Liver (tissue), 9 donors: ENCODE measurements around the gene PLEKHF1. TPM values are rescaled to one million over a fixed set of nuclear protein-coding genes. Genes with fewer than 3 reads are reported as not detected.
A peak's percentile ranks its signal among the peaks of the same experiment; 100 is the strongest.

Experiments
- DNase-seq: peaks from one replicate; pipeline ENCODE4 v3.0.0-alpha.2; 2017; ENCODE audit warnings: low spot score
- H3K27ac ChIP-seq, 2 donors: one replicate each; pipeline ENCODE4 v1.7.0; 2013; ENCODE audit warnings: inconsistent platforms in 2 of 2, low read length in 2 of 2, control low read depth in 1 of 2, low read depth in 1 of 2, mild to moderate bottlenecking in 1 of 2
- H3K27me3 ChIP-seq, 4 donors: one replicate each; pipeline versions ENCODE4 v1.6.1 to v1.7.0; 2013; ENCODE audit warnings: low read length in 3 of 4, inconsistent platforms in 1 of 4, mild to moderate bottlenecking in 1 of 4, moderate library complexity in 1 of 4; ENCODE audit not compliant: control insufficient read depth in 4 of 4, insufficient read depth in 4 of 4
- H3K36me3 ChIP-seq, 4 donors: one replicate each; pipeline versions ENCODE4 v1.6.1 to v1.7.0; 2013; ENCODE audit warnings: low read length in 3 of 4, mild to moderate bottlenecking in 3 of 4, low read depth in 1 of 4, moderate library complexity in 1 of 4; ENCODE audit not compliant: control insufficient read depth in 4 of 4, insufficient read depth in 3 of 4
- H3K4me1 ChIP-seq, 4 donors: one replicate each; pipeline versions ENCODE4 v1.6.1 to v1.7.0; 2013; ENCODE audit warnings: low read length in 3 of 4, mild to moderate bottlenecking in 3 of 4, moderate library complexity in 1 of 4; ENCODE audit not compliant: control insufficient read depth in 4 of 4, insufficient read depth in 4 of 4
- H3K4me3 ChIP-seq, 3 donors: one replicate each; pipeline versions ENCODE4 v1.6.1 to v1.7.0; 2013; ENCODE audit warnings: low read length in 3 of 3, control low read depth in 1 of 3, low read depth in 1 of 3, mild to moderate bottlenecking in 1 of 3
- H3K9ac ChIP-seq, 2 donors: one replicate each; pipeline ENCODE4 v1.7.0; 2013; ENCODE audit warnings: low read length in 2 of 2, mild to moderate bottlenecking in 2 of 2, moderate library complexity in 2 of 2, control low read depth in 1 of 2, low read depth in 1 of 2
- H3K9me3 ChIP-seq, 4 donors: one replicate each; pipeline versions ENCODE4 v1.6.1 to v1.7.0; 2013; ENCODE audit warnings: low read length in 3 of 4; ENCODE audit not compliant: control insufficient read depth in 4 of 4
- ATF3 ChIP-seq: IDR thresholded peaks from 2 replicates; pipeline ENCODE4 v1.6.1; 2016; ENCODE audit warnings: antibody characterized with exemption
- CTCF ChIP-seq: fragments of 150-350 bp; IDR thresholded peaks from 2 replicates; pipeline ENCODE4 v1.5.1; 2017; ENCODE audit warnings: improper control_type of control experiment, low read depth, low read length; ENCODE audit not compliant: missing input control
- EGR1 ChIP-seq, 2 donors: IDR thresholded peaks; 2 replicates each; pipeline ENCODE4 v1.6.1; 2016 to 2018; ENCODE audit warnings: antibody characterized with exemption in 2 of 2, low read depth in 2 of 2
- FOXA1 ChIP-seq: IDR thresholded peaks from 2 replicates; pipeline ENCODE4 v1.6.1; 2016; ENCODE audit warnings: antibody characterized with exemption
- FOXA2 ChIP-seq: IDR thresholded peaks from 2 replicates; pipeline ENCODE4 v1.6.1; 2016; ENCODE audit warnings: antibody characterized with exemption
- GABPA ChIP-seq, 2 donors: IDR thresholded peaks in 1 of 2; conservative IDR thresholded peaks in 1 of 2; 2 replicates each; pipeline ENCODE4 v1.6.1; 2016; ENCODE audit warnings: antibody characterized with exemption in 2 of 2, mild to moderate bottlenecking in 1 of 2, moderate library complexity in 1 of 2
- HNF4A ChIP-seq, 2 donors: conservative IDR thresholded peaks; 2 replicates each; pipeline ENCODE4 v1.6.1; 2016; ENCODE audit warnings: antibody characterized with exemption in 2 of 2, mild to moderate bottlenecking in 2 of 2
- HNF4G ChIP-seq: IDR thresholded peaks from 2 replicates; pipeline ENCODE4 v1.6.1; 2016; ENCODE audit warnings: antibody characterized with exemption
- JUND ChIP-seq, 2 donors: IDR thresholded peaks; 2 replicates each; pipeline ENCODE4 v1.6.1; 2016; ENCODE audit warnings: antibody characterized with exemption in 2 of 2
- MAX ChIP-seq: IDR thresholded peaks from 2 replicates; pipeline ENCODE4 v1.6.1; 2016; ENCODE audit warnings: antibody characterized with exemption
- NR2F2 ChIP-seq: IDR thresholded peaks from 2 replicates; pipeline ENCODE4 v1.6.1; 2016; ENCODE audit warnings: antibody characterized with exemption
- RAD21 ChIP-seq, 2 donors: IDR thresholded peaks; 2 replicates each; pipeline ENCODE4 v1.6.1; 2016; ENCODE audit warnings: antibody characterized with exemption in 2 of 2, mild to moderate bottlenecking in 2 of 2
- REST ChIP-seq: IDR thresholded peaks from 2 replicates; pipeline ENCODE4 v1.6.1; 2016; ENCODE audit warnings: antibody characterized with exemption, mild to moderate bottlenecking
- RXRA ChIP-seq, 2 donors: IDR thresholded peaks; 2 replicates each; pipeline ENCODE4 v1.6.1; 2017 to 2018; ENCODE audit warnings: antibody characterized with exemption in 2 of 2, mild to moderate bottlenecking in 1 of 2
- SP1 ChIP-seq: IDR thresholded peaks from 2 replicates; pipeline ENCODE4 v1.6.1; 2018; ENCODE audit warnings: antibody characterized with exemption, mild to moderate bottlenecking
- TAF1 ChIP-seq: conservative IDR thresholded peaks from 2 replicates; pipeline ENCODE4 v1.6.1; 2016; ENCODE audit warnings: antibody characterized with exemption, mild to moderate bottlenecking
- YY1 ChIP-seq: IDR thresholded peaks from 2 replicates; pipeline ENCODE4 v1.6.1; 2016; ENCODE audit warnings: antibody characterized with exemption, mild to moderate bottlenecking
- ZBTB33 ChIP-seq: IDR thresholded peaks from 2 replicates; pipeline ENCODE4 v1.6.1; 2016; ENCODE audit warnings: antibody characterized with exemption
- WGBS: extraction: QIAGEN DNeasy Blood & Tissue Kit; methylation state at CpG from one replicate; pipeline ENCODE4 v1.1.7; 2013; 5-methylcytosine and 5-hydroxymethylcytosine counted together
- polyA plus RNA-seq, 2 donors: library from polyadenylated mRNA; stranded (reverse) in 1 of 2; unstranded in 1 of 2; fragments of 200-250 nt in 1 of 2; fragments of >200 nt in 1 of 2; fragmentation: Nextera tagmentation in 1 of 2; extraction: Ambion mirVana in 1 of 2; gene quantifications; one replicate each; pipeline versions ENCODE4 v1.2.1 to v1.2.3, GENCODE V29; 2013 to 2015
- total RNA-seq, 2 donors: library from RNA; depleted of rRNA; stranded (reverse); fragments of >200 nt; gene quantifications; one replicate each; pipeline ENCODE4 v1.2.3, GENCODE V29; 2014
- donor health status: healthy.
- donor health status: healthy.
- donor health status: healthy.
- donor health status: healthy.
- donor health status: healthy.

Gene PLEKHF1
- total and polyA plus RNA-seq, 4 donors, result 2.9 to 15.1 (median 8.9) TPM

GRCh38 chr19:29677001-29677817 lies 11.9 kb downstream of the PLEKHF1 start:
- TF ChIP-seq NR2F2, result no peak
- no peak for TF ChIP-seq YY1
- TF ChIP-seq RAD21 (IDR thresholded peaks at IDR 0.05), result no peak
- no peak for TF ChIP-seq CTCF
- no peak for TF ChIP-seq JUND (IDR thresholded peaks at IDR 0.05)
- no peak for TF ChIP-seq HNF4G
- TF ChIP-seq TAF1, result no peak
- no peak for TF ChIP-seq SP1
- TF ChIP-seq ZBTB33, result no peak
- no peak for TF ChIP-seq REST
- TF ChIP-seq FOXA1, result no peak
- TF ChIP-seq MAX, result no peak
- no peak for TF ChIP-seq GABPA (IDR thresholded peaks at IDR 0.05 in 1 of 2, conservative IDR thresholded peaks at IDR 0.05 in 1 of 2)
- no peak for TF ChIP-seq ATF3
- no peak for TF ChIP-seq RXRA (IDR thresholded peaks at IDR 0.05)
- TF ChIP-seq FOXA2, result no peak
- no peak for TF ChIP-seq EGR1 (IDR thresholded peaks at IDR 0.05; ENCODE audit: low read depth in 2 of 2)
- no peak for TF ChIP-seq HNF4A (conservative IDR thresholded peaks at IDR 0.05)

More at GRCh38 chr19:29677001-29677817, 11.9 kb downstream of the PLEKHF1 start:
- Histone ChIP-seq H3K4me1 (peaks cover 38 to 71% (median 60%) of the 10 kb centered on the region in 4 donors), H3K36me3 (peaks cover 2 to 14% (median 10%) of the 10 kb centered on the region in 4 donors), H3K27ac (peak overlapping the region; percentile 60 to 81), H3K4me3 (no peak overlapping the region), H3K27me3 (no peaks in the 10 kb centered on the region), H3K9ac (peak overlapping the region in 1 of 2 donors; percentile 20), H3K9me3 (no peaks in the 10 kb centered on the region)
- 75% methylated on average over 23 of the region's 23 CpGs for WGBS
- DNase-seq, result no peak
